HS-5 (cell line): ENCODE measurements around the gene NIPAL3.

ENCODE experiments used
- DNase-seq: peaks from one replicate; pipeline ENCODE4 v3.0.0-alpha.2; 2012; ENCODE audit warnings: low read depth

NIPAL3 gene

DNA sequence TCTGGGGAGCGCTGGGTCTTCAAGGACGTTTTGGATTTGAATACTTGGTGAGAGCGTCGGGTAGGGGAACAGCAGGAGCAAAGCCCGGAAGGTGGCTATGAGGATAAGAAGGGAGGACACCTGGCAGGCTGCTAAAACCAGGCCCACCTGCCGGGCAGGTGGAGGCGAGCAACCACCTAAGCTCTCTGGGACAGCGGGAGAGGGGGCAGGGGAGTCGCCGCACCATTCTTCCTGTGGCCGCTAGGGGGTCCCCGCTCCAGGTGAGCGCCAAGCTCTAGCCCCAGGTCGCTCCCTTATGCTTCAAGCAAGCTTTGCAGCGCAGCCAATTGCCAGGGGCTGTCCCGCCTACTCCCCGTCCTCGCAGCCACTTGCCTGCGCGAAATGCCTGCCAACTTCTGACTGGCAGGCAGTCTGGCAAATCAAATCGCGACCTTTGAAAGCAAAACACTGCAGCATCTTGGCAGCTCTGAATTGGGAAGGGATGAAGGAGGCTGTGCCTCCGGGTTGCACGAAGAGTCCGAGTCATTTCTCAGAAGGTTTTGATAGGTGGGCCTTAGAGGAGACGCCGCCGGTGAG, at the start of gene NIPAL3:
Gene NIPAL3 (plus strand): TSS at position 469 of the 576 bp plus-strand sequence. CDS start 3,746 bp downstream, outside the sequence.
- peak; percentile 97 for DNase-seq

DNA sequence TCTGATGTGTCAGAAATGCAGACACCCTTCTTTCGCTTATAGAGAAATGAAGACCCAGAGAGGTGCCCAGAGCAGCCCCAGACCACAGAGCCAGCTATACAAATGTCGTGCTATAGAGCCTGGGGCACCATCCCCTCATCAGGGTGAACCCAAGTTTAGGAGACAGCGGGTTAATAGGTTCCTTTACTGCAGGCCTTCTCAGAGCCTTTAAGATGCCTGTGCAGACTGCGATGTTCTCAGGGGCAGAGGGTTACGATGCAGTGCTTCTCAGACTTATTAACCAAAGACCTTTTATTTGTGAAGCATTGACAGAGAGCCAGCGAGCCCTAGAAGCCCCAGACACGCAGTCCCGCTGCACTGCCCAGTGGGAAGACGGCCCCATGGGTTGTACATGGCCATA, 48.9 kb upstream of the NIPAL3 start:
- DNase-seq: no peak

DNA sequence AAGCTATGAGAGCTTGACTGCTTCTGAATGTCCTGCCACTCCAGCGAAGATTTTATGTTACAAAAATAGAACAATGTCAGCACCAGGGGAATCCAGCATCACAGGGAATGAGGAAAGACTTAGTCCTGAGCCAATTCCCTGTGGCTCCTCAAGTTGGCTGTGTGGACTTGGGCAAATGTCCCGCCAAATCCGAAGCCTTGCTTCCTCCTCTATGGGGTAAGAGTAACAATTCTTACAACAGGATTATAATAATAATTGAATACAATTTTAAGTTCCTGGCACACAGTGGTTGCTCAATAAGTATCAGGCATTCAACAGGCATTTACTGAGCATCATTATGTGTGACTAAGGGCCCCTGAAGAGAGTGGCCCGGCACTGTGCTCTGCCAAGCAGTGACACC, 46.4 kb upstream of the NIPAL3 start:
- no peak for DNase-seq

DNA sequence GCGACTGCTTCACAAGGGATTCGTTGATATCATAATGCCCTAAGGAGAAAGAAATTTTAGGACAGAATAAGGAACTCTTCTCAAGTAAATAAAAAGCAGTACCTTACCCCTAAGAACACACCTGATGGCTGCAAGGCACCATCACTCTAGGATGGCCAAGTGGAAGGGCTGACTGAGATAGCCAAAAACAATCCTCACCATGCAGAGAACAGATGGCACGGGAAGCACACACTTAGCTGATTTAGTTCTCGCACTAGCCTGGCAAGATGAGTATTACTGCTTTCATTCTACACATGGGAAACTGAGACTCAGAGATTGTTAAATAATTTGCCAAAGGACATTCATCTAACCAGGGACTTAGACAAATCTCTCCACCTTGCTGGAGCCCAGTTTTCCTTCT, 45.8 kb upstream of the NIPAL3 start:
- no peak for DNase-seq

DNA sequence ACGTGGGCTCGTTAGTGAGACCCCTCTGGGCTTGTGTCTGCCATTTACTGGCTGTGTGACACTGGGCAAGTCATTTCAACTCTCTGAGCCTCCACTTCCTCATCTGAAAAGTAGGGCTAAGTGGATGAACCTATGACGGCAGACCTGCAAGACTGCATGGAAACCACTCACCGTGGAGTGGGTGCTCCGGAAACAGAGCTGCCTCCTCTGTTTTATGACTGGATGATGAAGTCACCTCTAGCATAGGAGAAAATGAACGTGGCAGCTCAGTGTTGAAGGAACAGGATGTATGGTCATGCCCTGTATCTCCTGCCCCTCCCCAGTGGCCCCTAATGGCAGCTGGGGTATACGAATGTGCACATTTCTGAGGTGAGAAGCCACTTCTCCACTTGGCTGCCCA, 42.6 kb upstream of the NIPAL3 start:
- no peak for DNase-seq

DNA sequence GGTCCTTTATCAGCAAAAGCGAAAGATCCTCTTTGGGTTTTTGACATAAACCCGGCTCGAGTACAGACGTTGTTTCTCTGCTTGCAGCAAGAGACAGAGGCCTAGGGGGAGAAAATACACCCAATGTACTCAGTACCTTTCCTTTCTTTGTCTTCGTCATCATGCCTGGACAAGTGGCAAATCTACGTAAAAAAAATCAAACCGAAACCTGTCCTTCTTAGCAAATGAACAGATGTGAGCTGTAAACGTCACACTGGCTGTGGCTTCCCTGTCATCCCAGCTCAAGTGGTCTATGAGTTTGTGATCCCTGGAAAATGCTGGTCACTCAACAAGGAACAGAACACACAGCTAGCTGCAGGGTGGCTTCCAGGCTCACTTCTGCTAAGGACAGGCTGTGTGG, 41.9 kb upstream of the NIPAL3 start:
- DNase-seq: no peak

DNA sequence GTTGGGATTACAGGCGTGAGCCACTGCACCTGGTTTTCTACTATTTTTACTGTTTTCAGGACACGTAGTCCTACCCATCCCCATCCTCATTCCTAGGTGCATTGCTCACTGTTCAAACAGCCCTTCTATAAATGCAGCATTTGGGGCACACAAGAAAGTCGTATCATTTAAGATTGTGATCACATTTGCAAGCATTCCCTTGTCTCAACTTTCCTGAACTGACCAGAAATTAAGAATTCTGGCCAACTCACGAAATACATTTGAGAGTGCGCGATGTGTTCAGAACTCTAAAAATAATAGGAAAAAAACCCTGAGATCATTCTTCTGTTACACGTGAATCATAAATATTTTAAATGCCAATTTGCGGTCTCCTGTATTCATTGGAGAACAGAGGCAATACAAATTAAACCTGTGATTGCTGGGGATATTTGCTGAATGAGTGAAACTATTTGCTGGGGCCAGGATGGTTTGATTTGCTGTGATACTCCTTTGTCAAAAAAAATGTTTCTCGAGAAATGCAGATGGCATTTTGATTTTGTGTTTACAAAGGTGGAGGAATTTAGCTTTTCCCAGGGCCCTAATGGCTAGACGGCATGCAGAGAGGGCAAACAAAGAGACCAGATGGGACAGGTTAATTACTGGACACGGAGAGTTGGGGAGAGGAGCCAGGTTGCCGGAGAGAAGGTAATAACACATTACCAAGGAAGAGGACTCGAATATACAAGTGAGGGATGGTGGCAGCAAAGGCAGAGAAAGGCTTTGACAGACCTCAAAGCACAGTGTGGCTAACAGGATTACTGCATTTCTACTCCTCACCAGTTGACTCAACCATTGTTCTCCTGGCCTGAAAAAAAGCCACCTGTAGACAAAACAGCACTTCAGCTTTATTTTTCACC, 40.5 kb upstream of the NIPAL3 start:
- no peak for DNase-seq

DNA sequence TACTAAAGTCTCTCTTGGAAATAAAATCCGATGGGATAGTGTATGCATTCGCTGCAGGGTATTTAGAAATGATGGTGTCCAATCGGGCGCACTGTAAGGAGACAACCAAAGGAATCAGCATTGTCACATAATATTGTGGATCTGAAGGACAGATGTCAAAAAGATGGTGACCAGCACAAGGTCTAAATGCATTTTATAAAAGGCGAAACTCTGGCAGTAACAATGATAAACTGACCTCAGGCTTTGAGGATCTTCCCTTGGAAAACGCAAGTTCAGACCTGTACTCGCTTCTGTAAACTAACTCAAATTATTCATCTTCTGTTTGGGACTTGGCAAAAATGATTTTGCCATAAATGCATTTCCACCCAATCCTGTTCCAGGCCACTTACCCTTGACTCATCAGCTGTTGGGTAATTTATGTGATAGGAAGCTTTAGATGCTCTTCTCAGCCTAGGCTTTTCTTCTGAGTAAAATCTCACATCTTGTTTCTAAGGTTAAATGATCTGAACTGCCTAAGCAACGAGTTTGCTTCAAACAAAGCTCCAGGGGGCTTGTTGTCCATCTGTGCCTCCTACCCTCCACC, 35.8 kb upstream of the NIPAL3 start:
- no peak for DNase-seq

DNA sequence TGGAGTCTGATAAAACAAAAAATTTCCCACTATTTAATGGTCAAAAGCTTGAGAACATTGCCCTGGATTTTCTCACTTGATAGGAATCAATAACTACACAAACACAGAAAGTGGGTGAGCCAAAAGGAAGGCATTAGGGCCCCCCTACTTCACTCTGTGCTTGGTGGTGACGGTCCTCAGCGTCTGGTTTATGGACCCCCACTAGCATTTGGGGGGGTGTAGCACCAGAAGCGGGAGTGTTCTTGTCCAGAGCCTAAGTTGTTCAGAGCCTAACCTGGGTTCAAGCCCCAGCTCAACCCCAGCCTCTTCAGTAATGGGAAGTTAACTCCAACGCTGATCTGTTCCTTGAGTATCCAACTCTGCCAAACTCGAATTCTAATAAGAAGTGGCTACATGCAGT, 35.1 kb upstream of the NIPAL3 start:
- DNase-seq: no peak

DNA sequence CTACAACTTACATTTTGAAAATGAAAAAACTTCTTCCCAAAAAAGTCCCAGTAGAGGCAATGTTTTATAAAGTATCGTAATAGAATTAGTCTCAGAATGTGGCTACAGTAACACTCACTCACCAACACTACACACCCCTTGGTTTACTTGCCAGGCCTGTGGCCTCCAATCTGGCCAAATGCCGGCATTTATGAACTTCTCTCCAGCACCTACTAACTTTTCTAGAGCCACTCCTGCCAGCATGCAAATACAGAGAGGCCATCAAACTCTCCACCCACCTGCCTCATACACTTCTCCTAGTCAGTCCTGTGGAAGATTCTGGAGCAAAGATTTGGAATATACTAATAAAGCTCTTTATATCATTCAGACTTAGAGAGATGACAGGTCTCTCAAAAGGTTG, 34.3 kb upstream of the NIPAL3 start:
- DNase-seq: no peak

DNA sequence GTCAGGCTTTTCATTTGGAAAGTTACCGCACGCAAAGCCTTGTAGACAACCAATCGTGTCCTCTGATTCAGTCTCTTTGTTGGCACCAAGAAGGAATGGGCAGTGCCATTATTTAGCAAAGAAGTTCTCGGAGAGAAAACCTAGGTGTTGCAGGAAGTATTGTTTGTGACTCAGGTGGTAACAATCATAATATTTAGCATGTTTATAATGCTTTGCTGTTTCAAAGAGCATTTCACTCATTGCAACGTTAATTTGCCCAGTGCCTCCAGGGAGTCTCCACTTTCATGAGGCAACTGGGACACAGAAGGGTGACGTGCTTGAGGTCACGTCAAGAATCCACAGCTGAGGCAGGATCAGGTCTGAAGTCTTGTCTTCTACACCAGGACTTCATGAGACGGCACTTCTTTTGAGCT, 33.4 kb upstream of the NIPAL3 start:
- DNase-seq: no peak

DNA sequence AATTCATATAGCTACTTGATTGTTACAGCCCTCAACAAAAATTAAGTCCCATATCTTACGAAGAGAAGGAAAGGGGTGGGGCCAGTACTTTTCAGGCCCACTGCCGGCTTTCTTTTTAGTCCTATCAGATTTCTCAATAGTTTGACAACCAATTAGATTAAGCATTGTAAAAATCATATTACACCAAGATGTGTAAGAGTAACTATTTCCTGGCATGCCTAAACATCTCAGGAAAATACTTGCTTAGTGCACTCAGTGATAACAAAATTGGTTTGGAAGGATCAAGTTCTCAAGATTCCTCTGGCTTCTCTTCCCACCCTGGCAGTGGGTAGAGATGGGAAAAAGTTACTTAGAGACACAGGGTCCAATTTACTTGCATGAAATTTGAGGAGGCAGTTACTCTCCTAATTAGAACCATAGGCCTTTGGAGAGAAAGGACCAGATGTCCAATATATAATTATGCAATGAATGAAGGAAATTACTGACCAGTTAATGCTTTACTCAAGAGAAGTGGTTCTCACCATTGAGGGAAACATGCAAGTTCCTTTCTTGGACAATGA, 32.1 kb upstream of the NIPAL3 start:
- DNase-seq: no peak

DNA sequence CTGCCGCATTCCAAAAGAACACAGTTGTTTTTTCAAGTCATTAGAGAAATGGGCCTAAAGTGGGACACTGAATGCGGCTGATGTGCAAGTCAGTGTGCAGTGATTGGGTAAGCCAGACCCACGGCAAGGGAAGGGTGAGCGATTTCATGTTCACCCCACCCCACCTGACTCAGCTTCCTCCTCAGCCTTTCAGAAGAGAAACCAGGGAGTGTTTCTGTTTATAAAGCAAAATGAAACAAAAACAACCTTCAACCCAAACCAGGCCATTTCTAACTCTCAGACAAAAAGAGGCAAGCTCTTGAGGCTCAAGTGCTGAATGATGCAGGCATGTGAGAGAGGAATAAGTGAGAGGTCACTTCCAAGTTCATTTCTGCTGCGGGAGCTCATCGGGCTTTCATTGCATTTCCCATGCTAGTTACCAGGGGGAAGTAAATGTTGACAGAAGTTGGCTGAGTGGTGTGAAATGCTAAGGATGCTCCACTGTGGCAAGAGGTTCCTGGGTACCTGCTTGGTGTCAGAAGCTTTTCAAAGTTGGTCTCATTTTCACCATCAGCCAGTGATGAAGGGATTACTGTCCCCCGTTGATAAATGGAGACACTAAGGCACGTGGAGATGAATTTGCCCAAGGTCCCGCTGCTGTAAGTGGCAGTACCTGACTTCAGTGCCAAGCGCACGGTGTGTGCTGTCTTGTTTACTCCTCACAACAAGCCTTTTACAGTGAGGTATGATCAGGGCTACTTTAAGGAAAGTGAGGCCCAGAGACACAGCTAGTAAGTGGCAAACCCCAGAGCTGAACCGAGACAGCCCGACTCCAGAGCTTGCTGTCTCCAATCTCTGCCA, 31.1 kb upstream of the NIPAL3 start:
- no peak for DNase-seq

DNA sequence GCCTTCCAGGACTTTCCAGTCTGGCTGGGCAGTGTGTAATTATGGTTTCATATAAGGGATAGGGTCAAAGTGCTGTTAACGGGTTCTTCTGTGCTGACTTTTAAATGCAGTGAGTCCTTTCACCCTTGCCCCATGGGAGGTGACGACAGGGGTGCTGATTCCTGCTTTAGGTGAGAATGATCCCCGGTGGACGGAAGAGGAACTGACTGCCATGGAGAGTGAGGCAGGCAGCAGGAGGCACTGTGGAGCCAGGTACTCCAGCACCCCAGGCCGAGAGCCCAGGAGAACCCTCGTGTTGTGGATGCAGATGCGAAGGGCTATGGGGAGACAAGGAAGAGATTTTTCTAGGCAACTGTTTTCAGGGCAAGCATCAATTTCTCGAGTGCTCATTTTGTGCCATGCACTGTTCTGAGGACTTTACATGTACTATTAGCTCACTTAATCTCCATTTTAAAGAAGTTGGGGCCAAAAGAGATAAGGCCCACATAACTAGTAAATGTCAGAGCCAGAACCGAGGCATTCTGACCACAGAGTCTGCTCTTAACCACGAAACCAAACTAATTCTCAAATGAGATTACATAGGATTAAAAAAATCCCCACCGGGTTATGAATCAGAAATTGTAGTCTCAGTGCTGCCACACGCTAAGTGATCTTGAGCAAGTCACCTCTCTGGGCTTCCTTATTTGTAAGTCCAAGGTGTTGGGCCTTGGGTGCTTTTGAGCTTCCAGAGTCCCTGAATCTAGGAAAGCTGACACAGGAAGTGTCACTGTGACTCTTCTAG, 30.3 kb upstream of the NIPAL3 start:
- DNase-seq: no peak

DNA sequence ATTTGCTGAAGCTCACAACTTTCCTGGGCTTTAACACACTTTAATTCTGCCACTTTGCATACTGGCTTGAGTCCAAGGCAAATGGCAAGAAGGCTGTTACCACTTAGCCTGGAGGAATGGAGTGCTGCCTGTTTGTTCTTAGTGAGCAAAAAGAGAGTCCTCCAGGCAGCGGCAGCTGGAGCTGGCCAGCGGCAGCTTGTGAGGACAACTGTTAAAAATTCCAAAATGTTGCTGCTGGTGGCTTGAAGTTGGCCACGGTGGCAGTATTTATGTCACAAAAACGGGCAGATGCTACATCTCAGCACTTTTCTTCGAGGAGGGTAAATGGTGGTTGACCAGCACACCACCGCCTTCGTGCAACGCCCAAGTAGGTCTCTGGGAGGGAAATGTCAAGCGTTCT, 29.4 kb upstream of the NIPAL3 start:
- no peak for DNase-seq

DNA sequence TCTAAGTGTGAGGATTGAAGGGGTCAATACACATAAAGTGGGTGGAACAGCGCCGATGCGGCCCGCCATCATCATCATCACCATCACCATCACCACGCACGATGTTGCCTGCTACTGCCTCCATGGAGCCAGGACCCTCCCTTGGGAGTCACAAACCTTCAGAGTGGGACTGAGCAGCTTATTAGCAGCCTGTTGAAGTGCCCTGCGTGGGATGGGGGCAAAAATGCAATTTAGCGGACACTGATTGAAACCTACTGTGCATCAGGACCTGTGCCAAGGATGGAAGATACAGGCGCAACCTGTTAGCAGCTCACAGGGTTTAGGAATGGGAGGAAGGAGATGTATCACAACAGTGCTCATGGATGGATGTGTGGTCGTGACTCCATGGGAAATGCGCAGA, 28.7 kb upstream of the NIPAL3 start:
- no peak for DNase-seq

DNA sequence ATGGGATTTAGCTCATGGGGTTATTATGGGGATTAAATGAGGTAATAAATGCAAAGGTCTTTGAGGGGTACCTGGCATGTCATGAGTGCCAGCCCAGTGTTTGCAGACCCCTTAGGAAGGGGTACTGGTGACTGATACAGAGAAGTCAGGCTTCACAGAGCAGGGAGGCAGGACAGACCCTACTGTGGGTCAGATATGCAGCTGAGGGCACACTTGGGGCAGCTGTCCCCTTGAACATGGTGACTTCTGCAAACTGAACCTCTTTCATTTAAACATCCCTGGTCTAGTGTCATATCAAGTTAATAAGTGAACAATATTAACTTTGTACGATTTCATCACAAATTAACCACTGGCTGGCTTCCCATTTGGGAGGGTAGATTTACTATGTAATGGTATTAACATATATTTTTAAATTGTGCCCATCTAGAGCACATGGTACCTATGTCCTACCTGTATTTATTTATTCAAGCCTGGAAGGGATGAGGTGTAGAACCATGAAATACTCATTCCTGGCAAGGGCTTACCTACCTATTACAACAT, 27.9 kb upstream of the NIPAL3 start:
- DNase-seq: no peak

DNA sequence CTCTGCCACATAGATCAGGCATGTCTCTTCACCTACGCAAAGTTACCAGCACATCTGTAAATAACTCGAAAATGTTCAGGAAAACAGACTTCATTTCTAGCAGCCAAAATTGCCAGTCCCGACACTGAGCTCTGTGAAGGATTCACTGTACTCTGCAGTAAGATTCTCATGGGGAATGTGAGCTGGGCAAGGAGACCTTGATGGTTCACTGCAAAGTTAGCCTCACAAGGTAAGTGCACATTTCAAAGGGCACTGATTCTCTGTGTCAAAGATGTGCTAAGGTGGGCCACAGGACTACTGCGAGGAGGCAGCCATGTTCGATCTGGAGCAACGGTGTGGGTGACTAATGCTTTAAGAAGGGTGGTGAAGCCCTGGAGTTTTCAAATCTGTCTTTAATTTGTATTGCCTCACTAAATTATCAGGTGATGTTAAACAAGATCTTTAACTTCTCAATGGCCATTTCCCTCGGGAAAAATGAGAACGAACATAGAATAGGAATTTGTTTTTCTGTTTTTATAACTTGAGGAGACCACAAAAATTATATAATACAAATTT, 27.2 kb upstream of the NIPAL3 start:
- DNase-seq: no peak

DNA sequence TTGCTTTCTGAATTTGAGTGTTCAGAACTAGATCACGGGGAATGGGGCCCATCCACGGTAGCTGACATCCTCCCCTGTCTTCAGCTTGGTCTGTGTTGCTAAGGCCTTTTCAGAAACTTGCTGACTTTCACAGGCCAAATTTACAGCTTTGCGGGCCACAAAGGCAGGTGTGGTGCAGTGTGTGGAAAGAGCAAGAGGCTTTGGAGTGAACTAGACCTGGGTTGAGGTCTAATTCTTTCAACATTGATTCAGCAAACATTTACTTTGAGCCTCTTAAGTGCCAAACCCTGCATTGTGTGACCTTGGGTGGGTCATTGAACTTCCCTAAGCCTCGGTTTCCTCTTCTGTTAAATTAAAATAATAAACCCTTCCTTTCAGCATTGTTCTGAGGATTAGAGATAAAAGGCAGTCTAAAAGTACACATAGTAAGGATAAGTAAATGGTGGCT, 26.3 kb upstream of the NIPAL3 start:
- DNase-seq: no peak

DNA sequence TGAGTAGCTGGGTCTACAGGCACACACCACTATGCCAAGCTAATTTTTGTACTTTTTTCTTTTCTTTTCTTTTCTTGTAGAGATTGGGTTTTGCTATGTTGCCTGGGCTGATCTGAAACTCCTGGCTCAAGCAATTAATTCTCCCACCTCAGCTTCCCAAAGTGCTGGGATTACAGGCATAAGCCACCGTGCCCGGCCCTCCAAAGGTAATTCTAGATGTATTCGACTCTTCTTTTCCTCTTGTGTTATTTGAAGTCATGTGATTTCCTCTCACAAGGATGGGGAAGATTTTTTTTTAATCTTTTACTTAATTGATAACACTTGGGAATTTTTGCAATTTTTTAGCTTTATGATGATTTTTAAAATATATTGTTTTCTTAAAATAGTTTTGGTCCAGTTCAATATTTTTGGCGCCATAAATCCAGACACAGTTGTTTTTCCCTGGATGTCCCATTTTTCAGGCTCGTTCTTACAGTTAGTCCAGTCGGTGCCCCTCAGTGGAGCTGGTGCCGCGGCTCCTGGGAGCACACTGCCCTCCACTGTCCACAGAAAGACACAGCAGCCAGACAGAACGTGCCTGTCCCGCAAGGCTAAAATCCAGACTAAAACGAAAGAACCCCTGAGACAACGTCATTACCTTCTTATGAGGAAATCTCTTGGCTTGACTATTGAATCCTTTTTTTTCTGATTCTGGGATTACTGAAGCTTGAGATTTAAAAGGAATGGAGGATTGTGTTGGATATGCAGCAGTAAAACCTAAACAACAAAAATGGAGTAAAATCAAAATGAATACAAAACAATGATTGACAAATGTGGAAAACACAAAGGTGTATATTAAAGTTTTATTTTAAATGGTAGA, 24.4 kb upstream of the NIPAL3 start:
- DNase-seq: no peak
